Thyroid gland (tissue), 4 donors: ENCODE results near the gene GREB1L.

Experiments used
- CTCF ChIP-seq, 6 experiments: fragments of 200-600 bp in 3 of 6; fragments of 450-650 bp in 3 of 6; sonication (generic) in 3 of 6; IDR thresholded peaks; one replicate each; pipeline ENCODE4 v1.5.1; 2016 to 2019; ENCODE audit warnings: antibody characterized with exemption in 6 of 6, mild to moderate bottlenecking in 2 of 6, inconsistent platforms in 1 of 6, moderate library complexity in 1 of 6
- POLR2A ChIP-seq, 2 donors: fragments of 450-650 bp; IDR thresholded peaks; one replicate each; pipeline ENCODE4 v1.6.1; 2017; ENCODE audit warnings: antibody characterized with exemption in 2 of 2, mild to moderate bottlenecking in 2 of 2, moderate library complexity in 1 of 2

GRCh38 chr18:21459706-21460286 lies 217.8 kb downstream of the GREB1L start:
- no peak for TF ChIP-seq CTCF (IDR thresholded peaks at IDR 0.05)
- TF ChIP-seq POLR2A (IDR thresholded peaks at IDR 0.05): no peak
